Measurements from ENCODE around the gene HBM. TPM values are rescaled to one million over a fixed set of nuclear protein-coding genes. Genes with fewer than 3 reads are reported as not detected.
"Not testable (repeated sequence)": the region's sequence is repeated elsewhere in the genome, so short reads cannot be mapped to it uniquely, and the experiment has no call there.

HBM gene, protein sequence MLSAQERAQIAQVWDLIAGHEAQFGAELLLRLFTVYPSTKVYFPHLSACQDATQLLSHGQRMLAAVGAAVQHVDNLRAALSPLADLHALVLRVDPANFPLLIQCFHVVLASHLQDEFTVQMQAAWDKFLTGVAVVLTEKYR
- polyA plus RNA-seq (ENCODE audit: insufficient read length), result 1.8 TPM
- long read RNA-seq, donor 1, transcript HBM-201 (3 exons, 506 nt), result major isoform, 8 of 8 reads
- long read RNA-seq, donor 1, partial matches to known transcripts, result 0 of 8 reads
- long read RNA-seq, donor 1, other reads (novel, unspliced or antisense), result 0 of 8 reads
- long read RNA-seq, donor 2, transcript HBM-201 (3 exons, 506 nt), result major isoform, 7 of 7 reads
- long read RNA-seq, donor 2, partial matches to known transcripts, result 0 of 7 reads
- long read RNA-seq, donor 2, other reads (novel, unspliced or antisense), result 0 of 7 reads
- long read RNA-seq, donor 3, transcript HBM-201 (3 exons, 506 nt), result major isoform, 5 of 5 reads
- long read RNA-seq, donor 3, partial matches to known transcripts, result 0 of 5 reads
- long read RNA-seq, donor 3, other reads (novel, unspliced or antisense), result 0 of 5 reads
- long read RNA-seq, donor 4, partial matches to known transcripts, result 0 of 1 reads
- long read RNA-seq, donor 4, other reads (novel, unspliced or antisense), result 0 of 1 reads
- long read RNA-seq, donor 5, transcript HBM-201 (3 exons, 506 nt), result major isoform, 16 of 16 reads
- long read RNA-seq, donor 5, partial matches to known transcripts, result 0 of 16 reads
- long read RNA-seq, donor 5, other reads (novel, unspliced or antisense), result 0 of 16 reads
- long read RNA-seq, donor 6, transcript HBM-201 (3 exons, 506 nt), result major isoform, 11 of 11 reads
- long read RNA-seq, donor 6, partial matches to known transcripts, result 0 of 11 reads
- long read RNA-seq, donor 6, other reads (novel, unspliced or antisense), result 0 of 11 reads
- long read RNA-seq, donor 7, transcript HBM-201 (3 exons, 506 nt), result major isoform, 14 of 20 reads
- long read RNA-seq, donor 7, partial matches to known transcripts, result 6 of 20 reads
- long read RNA-seq, donor 7, other reads (novel, unspliced or antisense), result 0 of 20 reads
- long read RNA-seq, donor 8, result 0 reads

DNA sequence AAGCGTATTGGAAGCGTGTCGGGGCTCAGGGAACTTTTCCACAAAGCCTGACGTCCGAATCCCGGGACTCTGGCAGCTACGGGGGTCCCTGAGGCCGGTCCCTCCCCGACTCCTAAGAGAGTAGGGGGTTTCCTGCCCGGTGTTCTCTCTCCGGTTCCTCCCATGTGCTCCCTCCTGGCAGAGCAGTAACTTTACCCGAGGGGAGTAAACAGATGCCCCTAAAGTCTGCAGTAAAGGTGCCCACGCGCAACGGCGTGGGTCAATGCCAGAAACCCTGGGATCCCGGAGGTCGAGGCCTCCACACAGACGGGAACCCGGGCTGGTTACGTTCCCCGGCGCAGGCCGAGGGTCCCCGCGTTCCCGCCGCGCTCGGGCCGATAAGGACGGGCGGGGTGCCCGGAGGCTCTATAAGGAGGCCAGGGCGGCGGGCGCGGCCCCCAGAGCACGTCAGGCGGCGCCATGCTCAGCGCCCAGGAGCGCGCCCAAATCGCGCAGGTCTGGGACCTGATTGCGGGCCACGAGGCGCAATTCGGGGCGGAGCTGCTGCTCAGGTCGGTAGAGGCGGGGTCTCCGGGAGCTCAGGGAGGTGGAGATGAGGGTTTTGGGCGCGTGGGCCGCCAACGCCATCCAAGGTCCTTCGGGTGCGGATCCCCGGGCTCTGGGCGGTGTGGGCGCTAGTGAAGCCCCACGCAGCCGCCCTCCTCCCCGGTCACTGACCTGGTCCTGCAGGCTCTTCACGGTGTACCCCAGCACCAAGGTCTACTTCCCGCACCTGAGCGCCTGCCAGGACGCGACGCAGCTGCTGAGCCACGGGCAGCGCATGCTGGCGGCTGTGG is at the start of gene HBM:
Gene HBM (plus strand): TSS at position 440 of the 836 bp plus-strand sequence. CDS start 20 bp downstream, at position 460.
- no peak for DNase-seq

DNA sequence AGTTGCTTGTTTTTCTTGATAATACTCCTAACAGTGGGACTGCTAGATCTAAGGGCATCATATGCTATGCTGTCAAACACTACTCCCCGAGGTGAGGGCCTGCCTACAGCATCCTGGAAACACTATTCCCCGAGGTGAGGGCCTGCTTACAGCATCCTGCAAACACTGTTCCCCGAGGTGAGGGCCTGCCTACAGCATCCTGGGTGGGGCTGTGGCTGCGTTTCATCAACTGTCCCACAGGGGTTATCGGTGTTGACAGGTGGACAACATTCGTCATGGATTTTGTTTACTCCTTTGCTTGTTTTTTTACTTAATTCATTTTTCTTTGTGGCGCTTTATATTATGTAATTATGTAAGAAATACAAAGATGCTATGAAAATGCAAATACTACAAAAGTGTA is 49.8 kb upstream of the HBM start:
- DNase-seq, result no peak

DNA sequence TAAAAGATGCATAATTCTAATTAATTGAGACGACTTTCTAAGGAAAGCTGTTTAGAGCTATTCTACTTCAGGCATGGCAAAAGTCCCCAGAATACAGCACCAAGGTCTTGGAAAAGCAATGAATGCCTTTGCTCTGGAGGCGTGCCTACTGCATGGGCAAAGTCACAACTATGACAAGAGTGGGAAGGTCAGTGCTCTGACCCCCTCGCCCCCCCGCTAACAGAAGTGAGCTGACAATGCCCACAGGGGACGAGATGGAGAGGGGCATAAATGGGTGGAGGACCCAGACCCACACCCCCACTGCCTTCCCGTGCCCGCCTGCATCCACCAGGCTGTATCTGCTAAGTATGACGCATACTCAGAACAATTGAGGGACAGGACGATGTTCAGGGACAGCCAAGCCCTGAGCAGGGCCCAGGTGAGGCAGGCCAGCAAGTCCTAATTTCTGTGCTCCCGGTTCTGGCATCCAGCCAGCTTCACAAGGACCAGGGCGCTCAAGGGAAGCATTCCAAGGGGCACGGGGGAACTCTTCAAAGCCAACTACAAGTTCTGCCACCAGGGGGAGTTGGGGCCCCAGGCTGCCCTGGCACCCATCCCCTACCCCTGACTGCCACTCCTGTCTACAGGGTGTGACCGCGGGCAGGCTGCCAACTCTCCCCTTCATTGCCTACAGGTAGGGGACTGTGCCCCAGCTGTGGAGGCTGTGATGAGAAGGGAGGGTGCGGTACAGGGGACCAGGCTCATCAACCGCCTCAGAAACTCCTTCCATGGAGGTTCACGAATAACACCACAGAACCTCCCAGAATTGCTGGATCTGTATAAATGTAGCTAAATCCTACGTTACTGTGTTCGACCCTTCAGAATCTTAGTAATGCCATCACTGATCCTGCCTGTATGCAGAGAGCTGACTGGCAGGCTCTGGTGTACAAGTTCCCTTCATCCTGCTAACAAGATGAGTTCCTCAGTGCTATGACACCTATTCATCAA is 48.1 kb upstream of the HBM start:
- peak; percentile 64 for DNase-seq

DNA sequence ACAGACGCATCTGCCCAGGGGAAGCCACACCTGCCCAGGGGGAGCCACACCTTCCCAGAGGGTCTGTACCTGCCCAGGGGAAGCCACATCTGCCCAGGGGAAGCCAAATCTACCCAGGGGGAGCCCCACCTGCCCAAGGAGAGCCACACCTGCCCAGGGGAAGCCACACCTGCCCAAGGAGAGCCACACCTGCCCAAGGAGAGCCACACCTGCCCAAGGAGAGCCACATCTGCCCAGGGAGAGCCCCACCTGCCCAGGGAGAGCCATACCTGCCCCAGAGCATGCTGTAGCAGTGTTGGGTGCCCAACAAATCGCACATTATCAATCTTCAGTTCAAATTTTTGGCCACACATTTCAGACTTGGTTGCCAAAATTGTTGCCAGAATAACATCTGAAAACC is 46.9 kb upstream of the HBM start:
- DNase-seq, result no peak

DNA sequence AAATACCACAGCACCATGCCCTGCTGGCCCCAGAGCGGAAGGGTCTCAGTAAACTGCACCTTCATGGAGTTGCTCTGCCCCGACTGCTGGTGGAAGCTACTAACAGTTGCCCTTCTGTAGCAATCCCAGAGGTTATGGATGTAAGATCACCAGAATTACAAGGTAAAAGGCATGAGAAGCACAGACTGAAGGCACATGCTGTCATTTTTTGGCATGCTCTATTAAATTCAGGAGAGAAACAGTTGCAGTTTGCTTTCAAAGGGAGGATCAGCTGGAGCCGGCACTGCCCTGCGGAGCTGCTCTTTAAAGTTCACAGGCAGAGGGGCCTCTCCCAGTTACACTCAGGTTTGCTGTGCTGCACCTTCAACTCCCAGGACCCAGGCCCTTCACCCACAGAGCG is 46.5 kb upstream of the HBM start:
- no peak for DNase-seq

DNA sequence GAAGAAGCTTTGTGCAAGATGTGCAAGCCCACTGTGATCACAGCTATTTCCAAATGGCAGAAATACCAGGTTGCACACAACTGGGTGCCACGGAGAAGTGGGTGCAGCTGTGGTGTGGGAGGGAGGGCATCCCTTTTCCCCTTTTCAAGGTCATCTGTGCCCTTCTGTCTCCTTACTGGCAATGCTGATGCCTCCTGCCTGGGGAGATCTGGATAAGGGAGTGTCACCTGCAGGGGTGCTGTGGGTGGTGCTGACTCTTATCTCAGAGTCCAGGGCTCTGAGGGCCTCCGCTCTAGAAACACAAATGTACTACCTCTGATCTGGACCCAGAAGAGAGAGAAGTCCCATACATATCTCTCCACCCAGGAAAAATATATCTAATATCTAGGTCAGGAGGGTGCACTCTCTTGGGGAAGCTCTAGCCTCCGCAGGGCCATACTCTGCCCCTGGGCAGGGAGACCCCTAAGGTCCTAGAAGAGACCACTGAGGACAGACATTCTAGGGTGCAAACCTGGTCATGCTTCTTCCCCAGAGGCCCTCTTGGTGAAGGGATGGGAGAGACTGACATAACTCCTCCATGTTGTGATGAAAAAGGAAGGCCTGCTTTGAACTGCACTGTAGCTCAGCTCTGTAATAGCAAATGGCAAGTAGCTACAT is 45.8 kb upstream of the HBM start:
- DNase-seq, result no peak

DNA sequence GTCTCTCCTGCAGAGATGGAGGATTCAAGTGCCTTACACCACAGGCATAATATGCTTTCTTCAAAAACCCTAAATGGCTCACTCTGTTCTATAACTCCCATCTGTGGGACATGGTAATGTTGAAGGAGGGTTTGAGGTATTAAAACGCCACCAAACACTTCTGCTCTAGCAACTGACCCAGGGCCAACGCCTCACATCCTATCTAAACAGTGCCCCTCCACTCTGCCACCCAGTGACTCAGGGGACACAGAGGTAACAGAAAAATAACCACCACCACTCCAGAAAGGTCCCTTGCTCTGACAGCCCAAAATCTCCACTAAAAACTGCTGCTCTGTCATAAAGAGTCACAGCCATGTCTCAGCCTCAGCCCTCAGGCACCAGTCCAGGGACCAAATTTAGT is 45.0 kb upstream of the HBM start:
- no peak for DNase-seq

DNA sequence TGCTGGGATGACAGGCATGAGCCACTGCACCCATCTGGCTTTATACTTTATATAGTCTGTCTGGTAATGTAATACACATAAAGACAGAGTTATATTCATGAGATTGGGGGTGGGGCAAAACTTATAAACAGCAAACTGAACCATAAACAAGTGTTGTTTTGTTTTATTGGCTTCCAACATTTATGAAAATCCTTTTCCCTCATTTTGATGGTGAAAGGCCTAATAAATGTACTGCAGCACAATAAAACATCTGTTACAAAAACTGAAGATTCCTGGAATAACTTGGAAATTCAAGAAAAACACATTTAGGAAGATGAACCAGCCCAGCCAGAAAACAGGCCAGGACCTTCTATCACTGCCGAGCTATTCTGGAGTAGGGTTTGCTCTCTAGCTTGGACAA is 43.4 kb upstream of the HBM start:
- no peak for DNase-seq

DNA sequence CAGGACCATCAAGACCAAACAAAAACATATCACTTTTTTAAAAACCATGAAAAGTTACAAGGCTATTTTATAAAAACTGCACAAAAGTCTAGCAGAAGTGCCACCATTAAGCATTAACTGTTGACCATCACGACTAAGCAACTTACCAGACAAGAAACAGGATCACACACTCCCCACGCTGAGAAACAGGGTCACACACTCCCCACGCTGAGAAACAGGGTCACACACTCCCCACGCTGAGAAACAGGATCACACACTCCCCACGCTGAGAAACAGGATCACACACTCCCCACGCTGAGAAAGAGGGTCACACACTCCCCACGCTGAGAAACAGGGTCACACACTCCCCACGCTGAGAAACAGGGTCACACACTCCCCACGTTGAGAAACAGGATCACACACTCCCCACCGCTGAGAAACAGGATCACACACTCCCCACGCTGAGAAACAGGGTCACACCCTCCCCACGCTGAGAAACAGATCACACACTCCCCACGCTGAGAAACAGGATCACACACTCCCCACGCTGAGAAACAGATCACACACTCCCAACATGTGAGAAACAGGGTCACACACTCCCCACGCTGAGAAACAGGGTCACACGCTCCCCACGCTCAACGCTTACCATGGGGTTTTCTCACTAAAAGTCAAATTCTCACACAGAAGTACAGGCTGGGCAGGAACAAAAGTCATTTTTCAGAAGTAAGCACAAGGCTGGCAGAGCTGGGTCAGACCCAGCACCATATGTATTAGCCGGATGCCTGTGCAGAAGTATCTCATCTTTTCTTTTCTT is 42.0 kb upstream of the HBM start:
- not testable (repeated sequence) for DNase-seq

DNA sequence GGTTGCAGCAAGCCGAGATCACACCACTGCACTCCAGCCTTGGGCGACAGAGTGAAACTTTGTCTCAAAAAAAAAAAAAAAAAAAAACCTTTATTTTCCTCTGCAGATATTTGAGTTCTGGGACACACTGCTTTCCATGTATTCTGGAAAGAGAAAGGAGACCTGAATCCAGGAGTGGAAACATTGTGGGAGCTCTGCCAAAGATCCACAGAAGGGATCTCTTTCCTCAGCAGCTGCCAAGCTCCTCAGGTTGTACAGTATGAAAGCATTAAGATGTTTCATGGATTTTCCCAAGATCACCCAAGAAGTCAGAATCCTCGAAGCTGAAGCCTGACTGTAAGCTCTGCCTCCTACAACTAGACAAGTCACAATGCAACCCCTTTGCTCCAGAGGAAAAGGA is 40.8 kb upstream of the HBM start:
- no peak for DNase-seq

DNA sequence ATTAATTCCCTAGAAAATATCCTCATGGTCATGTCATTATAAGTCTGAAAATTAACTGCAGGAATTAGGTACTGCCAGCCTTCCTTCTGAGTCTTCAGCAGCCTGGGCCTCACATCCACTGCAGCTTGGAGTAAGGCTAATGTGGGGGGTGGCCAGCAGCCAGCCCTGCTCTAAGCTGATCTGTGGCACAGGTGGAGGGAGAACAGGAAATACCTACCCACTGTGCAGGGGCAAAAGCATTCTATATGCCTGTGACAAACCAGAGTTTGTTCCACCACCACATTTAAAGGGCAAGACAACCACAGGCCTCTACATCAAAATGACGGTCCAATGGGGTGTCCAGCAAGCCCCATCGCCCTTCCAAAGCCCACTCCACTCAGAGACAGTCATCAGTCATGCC is 36.7 kb upstream of the HBM start:
- DNase-seq, result no peak

DNA sequence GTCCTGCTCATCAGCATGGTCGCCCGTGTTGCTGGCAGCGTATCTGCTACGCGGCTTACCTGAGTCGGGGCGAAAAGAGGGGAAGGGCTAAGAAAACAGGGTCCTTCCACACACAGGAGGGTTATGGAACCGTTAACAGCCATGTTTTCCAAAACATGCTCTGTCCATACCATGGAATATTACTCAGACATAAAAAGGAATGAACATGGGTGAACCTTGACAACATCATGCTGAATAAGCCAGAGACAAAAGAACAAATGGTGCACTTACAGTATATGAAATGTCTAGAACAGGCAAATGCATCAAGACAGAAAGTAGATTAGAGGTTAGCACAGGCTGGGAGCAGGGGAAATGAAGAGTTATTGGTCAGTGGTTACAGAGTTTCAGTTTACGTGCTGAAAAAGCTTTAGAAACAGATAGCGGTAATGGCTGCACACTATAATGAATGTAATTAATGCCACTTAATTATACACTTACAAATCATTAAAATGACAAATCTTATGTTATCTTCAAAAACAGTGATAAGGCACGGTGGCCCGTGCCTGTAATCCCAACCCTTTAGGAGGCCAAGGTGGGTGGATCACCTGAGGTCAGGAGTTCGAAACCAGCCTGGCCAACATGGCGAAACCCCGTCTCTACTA is 35.1 kb upstream of the HBM start:
- DNase-seq, result no peak

DNA sequence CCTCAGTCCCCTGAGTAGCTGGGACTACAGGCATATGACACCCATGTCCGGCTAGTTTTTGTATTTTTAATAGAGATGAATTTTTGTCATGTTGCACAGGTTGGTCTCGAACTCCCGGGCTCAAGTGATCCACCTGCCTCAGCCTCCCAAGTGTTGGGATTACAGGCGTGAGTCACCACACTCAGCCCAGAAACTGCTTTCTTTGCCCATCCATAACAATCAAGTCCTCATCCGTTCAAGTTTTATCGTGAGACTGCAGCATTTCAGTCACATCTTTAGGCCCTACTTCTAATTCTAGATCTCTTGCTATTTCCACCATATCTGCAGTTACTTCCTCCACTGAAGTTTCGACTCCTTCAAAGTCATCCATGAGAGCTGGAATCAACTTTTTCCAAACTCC is 33.7 kb upstream of the HBM start:
- no peak for DNase-seq

DNA sequence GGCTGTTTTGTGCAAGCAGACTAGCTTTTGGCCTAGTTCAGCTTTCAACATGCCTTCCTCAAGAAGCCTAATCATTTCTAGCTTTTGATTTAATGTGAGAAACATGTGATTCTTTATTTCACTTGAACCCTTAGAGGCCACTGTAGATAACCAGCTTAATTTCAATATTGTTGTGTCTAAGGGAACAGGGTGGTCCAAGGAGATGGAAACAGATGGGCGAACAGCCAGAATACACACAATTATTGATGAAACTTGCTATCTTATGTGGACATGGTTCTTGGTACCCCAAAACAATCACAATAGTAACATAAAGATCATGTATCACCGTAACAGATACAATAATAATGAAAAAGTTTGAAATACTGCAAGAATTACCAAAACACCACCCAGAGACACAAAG is 32.1 kb upstream of the HBM start:
- no peak for DNase-seq

DNA sequence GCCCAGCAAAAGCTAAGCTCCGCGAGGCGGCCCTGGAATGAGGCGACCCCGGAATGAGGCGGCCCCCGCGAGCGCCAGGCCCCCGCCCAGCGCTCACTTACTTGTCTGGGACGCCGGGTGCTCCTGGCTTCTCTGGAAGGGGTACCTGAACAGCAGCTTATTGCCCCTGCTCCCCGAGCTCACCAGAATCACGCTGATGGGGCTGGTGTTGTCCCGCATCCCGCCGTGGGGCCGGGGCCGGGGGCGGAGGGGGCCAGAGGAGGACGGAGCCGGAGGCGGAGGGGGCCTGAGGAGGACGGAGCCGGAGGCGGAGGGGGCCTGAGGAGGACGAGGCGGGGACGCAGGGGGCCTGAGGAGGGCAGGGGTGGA is 27.7 kb upstream of the HBM start:
- DNase-seq, result no peak

DNA sequence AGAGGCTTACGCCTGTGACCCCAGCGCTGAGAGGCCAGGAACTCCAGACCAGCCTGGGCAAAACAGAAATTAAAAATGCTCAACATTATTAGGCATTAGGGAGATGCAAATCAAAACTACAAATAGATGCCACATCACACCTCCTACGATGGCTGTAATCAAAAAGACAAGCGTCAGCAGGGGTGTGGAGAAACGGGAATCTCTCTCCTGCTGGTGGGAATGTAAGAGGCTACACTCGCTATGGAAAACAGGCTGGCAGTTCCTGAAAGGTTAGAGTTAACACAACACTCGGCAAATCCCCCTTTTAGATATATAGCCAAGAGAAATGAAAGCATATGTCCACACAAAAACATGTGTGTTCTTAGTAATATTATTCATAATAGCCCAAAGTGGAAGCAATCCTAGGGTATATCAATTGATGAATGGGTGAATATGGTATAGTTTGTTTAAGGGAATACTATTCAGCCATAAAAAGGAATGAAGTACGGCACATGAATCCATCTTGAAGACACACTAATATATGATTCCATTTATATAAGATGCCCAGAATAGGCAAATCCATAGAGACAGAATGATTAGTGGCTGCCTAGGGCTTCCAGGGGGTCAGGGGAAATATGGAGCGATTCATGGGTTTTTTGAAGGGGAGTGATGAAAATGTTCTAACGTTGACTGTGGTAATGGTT is 25.5 kb upstream of the HBM start:
- no peak for DNase-seq

DNA sequence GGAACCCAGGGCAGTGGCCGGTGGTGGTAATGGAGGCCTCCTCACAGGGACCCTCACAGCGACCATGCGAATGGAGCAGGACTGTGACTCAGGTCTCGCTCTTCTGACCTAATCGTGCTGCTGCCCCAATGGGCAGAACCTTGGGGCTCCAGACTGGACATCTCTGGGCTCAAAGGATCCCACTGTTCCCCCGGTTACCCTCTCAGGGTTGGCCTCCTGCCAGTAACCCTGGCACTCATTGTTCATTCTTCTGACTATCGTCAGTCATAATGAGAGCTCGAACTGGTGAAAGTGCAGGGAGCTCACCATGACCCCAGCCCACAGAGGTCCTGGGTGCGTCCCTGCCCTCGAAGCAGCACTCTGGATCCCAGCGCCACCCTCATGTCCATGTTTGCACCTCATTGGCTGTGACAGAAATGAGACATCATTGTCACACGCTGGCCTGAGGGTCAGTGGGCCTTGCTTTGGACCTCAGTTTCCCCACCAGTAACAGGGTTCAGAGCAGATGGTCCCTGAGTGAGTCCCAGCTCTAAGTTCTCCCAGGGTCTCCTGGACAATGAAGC is 23.3 kb upstream of the HBM start:
- no peak for DNase-seq

DNA sequence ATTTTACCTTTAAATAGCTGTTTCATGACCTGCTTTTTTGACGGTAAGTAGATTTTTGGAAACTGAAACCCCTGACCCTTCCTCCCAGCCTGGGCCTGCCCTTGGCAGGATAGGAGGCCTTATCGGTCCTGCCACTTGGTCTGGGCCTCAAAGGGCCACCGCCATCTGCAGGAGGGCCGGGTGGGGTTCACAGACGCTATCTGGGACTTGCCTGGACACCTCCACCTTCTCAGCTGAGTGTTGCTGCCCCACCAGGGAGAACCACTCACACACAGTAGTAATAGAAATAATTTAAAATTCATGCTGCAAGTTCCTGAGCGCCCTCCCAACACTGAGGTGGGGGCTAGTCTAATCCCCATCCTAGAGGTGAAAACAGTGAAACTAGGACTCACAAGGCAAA is 22.7 kb upstream of the HBM start:
- DNase-seq, result no peak
